ENCODE measurements around the gene FSTL4. TPM values are rescaled to one million over a fixed set of nuclear protein-coding genes. Genes with fewer than 3 reads are reported as not detected.

The FSTL4 gene
- total and polyA plus RNA-seq, 2 of the 4 experiments (the other 2 are of a cell fraction) = 0.18 TPM; not detected in 1

GRCh38 chr5:133234911-133235310 is 377.4 kb downstream of the FSTL4 start:
- H3K56ac ChIP-seq (ENCODE audit: extremely low read depth, insufficient read depth, low read length) = no peak overlapping the region
- no peak overlapping the region for H2AFZ ChIP-seq (replicated peaks; ENCODE audit: low read length, poor library complexity)
- DNase-seq (no peak), ATAC-seq (ENCODE audit: low read depth) (no peak)
- no peak overlapping the region for H2BK15ac ChIP-seq (ENCODE audit: low read depth, low read length)
- no peak overlapping the region for H3K4ac ChIP-seq (ENCODE audit: low read depth, low read length)
- H3K9me1 ChIP-seq (ENCODE audit: insufficient read depth, low read length) = peaks cover 3% of the 10 kb centered on the region; the same call in 1 of the 2 replicates
- in situ Hi-C loops (cut with MboI; ENCODE audit: low sequenced_read_pairs) = no loop called here
- H3K14ac ChIP-seq (replicated peaks; ENCODE audit: low read depth, low read length) = no peak overlapping the region
- H4K91ac ChIP-seq (ENCODE audit: insufficient read depth, low read depth, low read length) = no peak overlapping the region
- no peak overlapping the region for H3K27ac ChIP-seq (ENCODE audit: insufficient read depth, low read length)
- CTCF ChIA-PET = interaction anchor here (0.7 to 1.2 kb wide), 2 partner anchors 8 to 13 kb away, joined by 3 to 4 read pairs; no protein-coding TSS in a partner anchor
- no peak overlapping the region for H2AK5ac ChIP-seq (ENCODE audit: low read depth, low read length)
- H3K4me3 ChIP-seq (ENCODE audit: insufficient read depth, low read depth, low read length) = no peak overlapping the region
- intact Hi-C loops (cut with micrococcal nuclease) = no loop called here
- no TSS peak for BruUV-seq (replicated peaks)
- 0 out of 2 replicates have a peak, but pooled peaks cover 2% of the 10 kb centered on the region for H3K27me3 ChIP-seq (ENCODE audit: control insufficient read depth, insufficient read depth, low read length)
- TF ChIP-seq USF2 (IDR thresholded peaks at IDR 0.05; ENCODE audit: low read depth, low read length) (no peak), CEBPB (IDR thresholded peaks at IDR 0.05; ENCODE audit: low read depth, low read length) (no peak), NFE2L2 (IDR thresholded peaks at IDR 0.05; ENCODE audit: low read depth, low read length) (no peak), SMC3 (IDR thresholded peaks at IDR 0.05; ENCODE audit: low read depth, low read length) (no peak), FOS (IDR thresholded peaks at IDR 0.05; ENCODE audit: low read depth, low read length) (no peak), RCOR1 (IDR thresholded peaks at IDR 0.05; ENCODE audit: insufficient replicate concordance, low read length) (no peak), MXI1 (IDR thresholded peaks at IDR 0.05; ENCODE audit: borderline replicate concordance, low read depth, low read length) (no peak), CHD1 (IDR thresholded peaks at IDR 0.05; ENCODE audit: low read depth, low read length) (no peak), RAD21 (IDR thresholded peaks at IDR 0.05; ENCODE audit: low read length) (no peak), POLR2A (IDR thresholded peaks at IDR 0.05; ENCODE audit: low read depth, low read length) (no peak), RFX5 (IDR thresholded peaks at IDR 0.05; ENCODE audit: low read depth, low read length) (no peak), MAZ (IDR thresholded peaks at IDR 0.05; ENCODE audit: borderline replicate concordance, low read depth, low read length) (no peak), BHLHE40 (IDR thresholded peaks at IDR 0.05; ENCODE audit: low read depth, low read length) (no peak), ELK1 (IDR thresholded peaks at IDR 0.05; ENCODE audit: borderline replicate concordance, low read depth, low read length) (no peak), MAFK (IDR thresholded peaks at IDR 0.05; ENCODE audit: low read depth, low read length) (no peak), CTCF (conservative IDR thresholded peaks at IDR 0.05; ENCODE audit: low read depth, low read length) (no peak)
- no peak overlapping the region for H2BK120ac ChIP-seq (ENCODE audit: low read depth, low read length)
- no peak overlapping the region for H2BK5ac ChIP-seq (ENCODE audit: low read depth, low read length, poor library complexity, severe bottlenecking)
- peaks cover 1% of the 10 kb centered on the region; the same call in 1 of the 2 replicates for H3K9me3 ChIP-seq (ENCODE audit: control insufficient read depth, insufficient read depth, low read length)
- peaks cover 4% of the 10 kb centered on the region; the same call in 1 of the 2 replicates for H3K4me1 ChIP-seq (ENCODE audit: control insufficient read depth, insufficient read depth, low read length)
- WGBS, 2 experiments (ENCODE audit: extremely low coverage in 2 of 2, insufficient read length in 1 of 2) = 93% methylated on average over 3 of the region's 6 CpGs; no CpG with 5 or more reads in 1 of the 2 experiments
- H3K9ac ChIP-seq (ENCODE audit: low read depth, low read length) = no peak overlapping the region
- no peak overlapping the region for H3K18ac ChIP-seq (ENCODE audit: low read depth, low read length)
- H3K36me3 ChIP-seq (ENCODE audit: control insufficient read depth, insufficient read depth, low read length) = no peaks in the 10 kb centered on the region
- H4K8ac ChIP-seq (ENCODE audit: low read depth in 2 of 2, low read length in 2 of 2) = no peak overlapping the region
- no peak overlapping the region for H2AK9ac ChIP-seq (replicated peaks; ENCODE audit: low read depth, low read length, poor library complexity)
- no peak overlapping the region for H4K5ac ChIP-seq (ENCODE audit: low read depth, low read length)
- no peak overlapping the region for H3K23ac ChIP-seq (ENCODE audit: low read depth, low read length)
- no peak overlapping the region for H2BK20ac ChIP-seq (ENCODE audit: low read depth, low read length)
- no peaks in the 10 kb centered on the region for H4K20me1 ChIP-seq (ENCODE audit: insufficient read depth, low read length)
- no peaks in the 10 kb centered on the region for H3K79me1 ChIP-seq (ENCODE audit: low read depth in 1 of 2, low read length in 2 of 2)
- dilution Hi-C loops (cut with HindIII; ENCODE audit: low sequenced_read_pairs, unreplicated experiment) = no loop called here
- no peak overlapping the region for H3K4me2 ChIP-seq (ENCODE audit: low read depth, low read length)
- POLR2A ChIA-PET (ENCODE audit: unreplicated experiment) = no interaction called here

Measured in IMR-90 (cell line).